Measurements from ENCODE around the gene NRXN3. TPM values are rescaled to one million over a fixed set of nuclear protein-coding genes. Genes with fewer than 3 reads are reported as not detected.
"Not testable (repeated sequence)": the region's sequence is repeated elsewhere in the genome, so short reads cannot be mapped to it uniquely, and the experiment has no call there.

NRXN3 gene
- total and polyA plus RNA-seq, 2 of the 4 experiments (the other 2 are of a cell fraction) = 4.8 to 25.1 TPM

DNA sequence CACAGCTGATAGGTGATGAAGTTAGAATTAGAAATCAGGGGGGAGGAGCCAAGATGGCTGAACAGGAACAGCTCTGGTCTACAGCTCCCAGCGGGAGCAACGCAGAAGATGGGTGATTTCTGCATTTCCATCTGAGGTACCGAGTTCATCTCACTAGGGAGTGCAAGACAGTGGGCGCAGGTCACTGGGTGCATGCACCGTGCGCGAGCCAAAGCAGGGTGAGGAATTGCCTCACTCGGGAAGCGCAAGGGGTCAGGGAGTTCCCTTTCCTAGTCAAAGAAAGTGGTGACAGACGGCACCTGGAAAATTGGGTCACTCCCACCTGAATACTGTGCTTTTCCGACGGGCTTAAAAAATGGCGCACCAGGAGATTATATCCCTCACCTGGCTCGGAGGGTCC lies 1597.5 kb downstream of the NRXN3 start:
- H2BK20ac ChIP-seq (ENCODE audit: low read depth, low read length); H3K36me3 ChIP-seq (ENCODE audit: control insufficient read depth, insufficient read depth, low read length); H4K5ac ChIP-seq (ENCODE audit: low read depth, low read length); H2AK9ac ChIP-seq (replicated peaks; ENCODE audit: low read depth, low read length, poor library complexity); H3K4me3 ChIP-seq (ENCODE audit: insufficient read depth, low read depth, low read length); H3K4me1 ChIP-seq (ENCODE audit: control insufficient read depth, insufficient read depth, low read length); intact Hi-C loops (cut with micrococcal nuclease); H4K20me1 ChIP-seq (ENCODE audit: insufficient read depth, low read length); H2BK15ac ChIP-seq (ENCODE audit: low read depth, low read length); H3K79me1 ChIP-seq (ENCODE audit: low read depth in 1 of 2, low read length in 2 of 2); H3K56ac ChIP-seq (ENCODE audit: extremely low read depth, insufficient read depth, low read length); ATAC-seq (ENCODE audit: low read depth); H3K27ac ChIP-seq (ENCODE audit: insufficient read depth, low read length); in situ Hi-C loops (cut with MboI; ENCODE audit: low sequenced_read_pairs); POLR2A ChIA-PET (ENCODE audit: unreplicated experiment); H3K4me2 ChIP-seq (ENCODE audit: low read depth, low read length); H3K9me3 ChIP-seq (ENCODE audit: control insufficient read depth, insufficient read depth, low read length); H3K23ac ChIP-seq (ENCODE audit: low read depth, low read length); DNase-seq; H3K27me3 ChIP-seq (ENCODE audit: control insufficient read depth, insufficient read depth, low read length); H2AK5ac ChIP-seq (ENCODE audit: low read depth, low read length); H3K9ac ChIP-seq (ENCODE audit: low read depth, low read length); H2BK120ac ChIP-seq (ENCODE audit: low read depth, low read length); H2BK5ac ChIP-seq (ENCODE audit: low read depth, low read length, poor library complexity, severe bottlenecking); BruUV-seq (replicated peaks); H3K18ac ChIP-seq (ENCODE audit: low read depth, low read length); H4K8ac ChIP-seq (ENCODE audit: low read depth in 2 of 2, low read length in 2 of 2); H4K91ac ChIP-seq (ENCODE audit: insufficient read depth, low read depth, low read length); CTCF ChIA-PET; H3K9me1 ChIP-seq (ENCODE audit: insufficient read depth, low read length); dilution Hi-C loops (cut with HindIII; ENCODE audit: low sequenced_read_pairs, unreplicated experiment); H3K14ac ChIP-seq (replicated peaks; ENCODE audit: low read depth, low read length); H2AFZ ChIP-seq (replicated peaks; ENCODE audit: low read length, poor library complexity); H3K4ac ChIP-seq (ENCODE audit: low read depth, low read length): not testable (repeated sequence)
- 87% methylated on average over 3 of the region's 14 CpGs; no CpG with 5 or more reads in 1 of the 2 experiments for WGBS, 2 experiments (ENCODE audit: extremely low coverage in 2 of 2, insufficient read length in 1 of 2)

All from IMR-90 (cell line).